Stimulated activated naive CD4-positive, alpha-beta T cell treated with Interleukin-2 at 50 U/mL for 16 hours (primary cell): Measurements from ENCODE around the gene SHH.

Experiments
- DNase-seq: peaks from one replicate; lab custom pipeline; 2025; lab: John Stamatoyannopoulos, UW

Gene SHH

DNA sequence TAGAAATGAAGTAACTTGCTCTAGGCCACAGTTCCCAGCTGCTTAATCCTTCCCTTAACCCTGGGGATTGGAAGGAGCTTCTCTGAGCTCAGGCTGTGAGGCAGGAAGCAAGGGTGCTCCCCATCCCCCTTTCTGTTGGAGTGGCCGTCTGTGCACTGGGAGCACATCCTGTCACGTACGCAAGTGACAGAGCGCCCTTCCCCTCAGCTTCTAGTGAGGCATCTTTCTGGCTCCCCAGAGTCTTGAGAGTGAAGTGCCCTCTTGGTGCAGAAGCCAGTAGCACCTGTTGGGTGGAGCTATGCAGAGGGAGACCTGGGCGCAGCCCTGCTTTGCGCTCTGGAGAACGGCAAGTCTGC is 47.8 kb downstream of the SHH start:
- DNase-seq = no peak

- peak; percentile 22 for DNase-seq
Observed at GRCh38 chr7:155763691-155764437, 48.4 kb downstream of the SHH start.

- no peak for DNase-seq
Observed at GRCh38 chr7:155763122-155763521, 49.1 kb downstream of the SHH start.

GRCh38 chr7:155762655-155763054 is 49.6 kb downstream of the SHH start:
- no peak for DNase-seq

GRCh38 chr7:155762036-155762435 is 50.2 kb downstream of the SHH start:
- no peak for DNase-seq

DNA sequence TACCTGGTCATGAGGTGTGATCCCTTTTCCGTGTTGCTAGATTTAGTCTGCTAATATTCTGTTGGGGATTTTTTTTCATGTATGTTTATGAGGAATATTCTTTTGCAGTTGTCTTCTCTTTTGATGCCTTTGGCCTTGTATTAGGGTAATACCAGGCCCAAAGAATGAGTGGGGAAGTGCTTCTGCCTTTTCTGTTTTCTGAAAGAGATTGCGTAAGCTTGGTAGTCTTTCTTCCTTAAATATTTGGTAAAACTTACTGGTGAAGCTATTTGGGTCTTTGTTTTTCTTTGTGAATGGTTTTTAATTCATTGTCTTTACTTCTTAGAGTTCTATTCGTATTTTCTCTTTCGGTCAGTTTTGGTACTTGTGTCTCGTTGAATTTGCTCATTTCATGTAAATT is 51.1 kb downstream of the SHH start:
- DNase-seq = no peak

- no peak for DNase-seq
Observed at GRCh38 chr7:155759740-155760430, 52.4 kb downstream of the SHH start.

DNA sequence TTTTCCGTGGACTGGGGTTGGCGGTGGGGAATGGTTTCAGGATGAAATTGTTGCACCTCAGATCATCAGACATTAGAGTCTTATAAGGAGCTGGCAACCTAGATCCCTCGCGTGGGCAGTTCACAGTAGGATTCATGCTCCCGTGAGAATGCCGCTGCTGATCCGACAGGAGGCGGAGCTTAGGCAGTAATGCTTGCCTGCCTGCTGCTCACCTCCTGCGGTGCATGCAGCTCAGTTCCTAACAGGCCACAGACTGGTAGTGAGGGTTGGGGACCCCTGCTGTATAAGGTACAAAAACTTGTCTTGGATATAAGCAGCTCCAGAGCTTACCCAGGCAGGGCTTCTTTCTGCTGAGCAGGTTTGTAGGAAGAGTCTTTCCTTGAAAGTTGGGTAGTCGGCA is 53.9 kb downstream of the SHH start:
- no peak for DNase-seq

- DNase-seq = no peak
Observed at GRCh38 chr7:155756322-155756721, 55.9 kb downstream of the SHH start.

DNA sequence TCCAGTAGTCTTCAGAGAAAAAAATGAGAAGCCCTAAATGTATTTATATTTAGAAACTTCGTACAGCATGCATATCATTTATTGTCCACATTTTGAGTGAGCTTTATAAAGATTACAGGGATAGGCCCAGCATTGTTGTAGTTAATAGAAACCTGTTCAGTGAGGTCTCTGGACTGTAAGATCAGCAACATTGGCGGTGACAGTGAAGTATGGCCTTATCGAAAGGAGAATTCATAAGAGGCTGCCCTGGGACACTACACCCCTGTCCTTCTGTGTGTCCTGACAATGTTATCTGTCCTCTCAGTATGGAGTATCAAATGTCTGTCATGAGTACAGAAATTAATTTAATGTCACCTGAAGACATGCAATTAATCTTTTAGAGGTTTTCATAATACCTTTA is 57.2 kb downstream of the SHH start:
- DNase-seq = no peak

DNA sequence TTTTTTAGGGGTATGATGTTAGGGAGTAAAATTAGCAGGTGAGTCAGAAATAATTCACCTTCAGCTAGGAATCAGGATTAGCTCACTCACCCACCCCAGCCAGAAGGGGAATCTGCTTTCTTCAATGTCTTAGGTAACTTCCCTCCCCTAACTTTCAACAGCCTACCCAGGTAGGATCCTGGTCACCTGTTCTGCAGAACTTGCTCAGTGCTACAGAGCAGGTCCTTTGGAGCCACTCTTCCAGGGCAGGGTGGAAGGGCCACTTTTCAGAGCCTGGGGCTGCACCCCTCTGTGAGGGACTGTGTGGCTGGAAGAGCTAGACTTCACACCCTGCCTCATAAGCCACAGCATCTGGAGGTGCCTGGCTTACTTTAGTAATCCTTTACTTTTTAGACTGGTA is 58.1 kb downstream of the SHH start:
- no peak for DNase-seq

- no peak for DNase-seq
Observed at GRCh38 chr7:155753446-155753965, 58.8 kb downstream of the SHH start.

GRCh38 chr7:155752756-155753445 is 59.4 kb downstream of the SHH start:
- no peak for DNase-seq

DNA sequence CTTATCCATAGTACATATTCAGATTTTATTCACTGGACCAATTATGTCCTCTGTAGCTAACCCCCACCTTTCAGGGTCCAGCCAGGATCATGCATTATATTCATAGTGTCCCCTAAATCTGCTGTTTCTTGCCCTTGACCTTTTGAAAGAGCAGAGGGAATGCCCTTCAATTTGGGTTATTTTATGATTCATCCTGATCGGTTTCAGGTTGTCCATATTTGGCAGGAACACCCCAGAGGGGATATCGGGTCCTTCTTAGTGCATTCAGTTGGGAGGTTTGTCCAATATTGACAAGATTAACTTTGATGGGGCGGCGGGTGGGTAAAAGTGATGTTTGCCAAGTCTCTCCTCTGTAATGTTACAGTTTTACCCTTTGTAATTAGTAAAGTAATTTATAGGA is 60.9 kb downstream of the SHH start:
- no peak for DNase-seq

DNA sequence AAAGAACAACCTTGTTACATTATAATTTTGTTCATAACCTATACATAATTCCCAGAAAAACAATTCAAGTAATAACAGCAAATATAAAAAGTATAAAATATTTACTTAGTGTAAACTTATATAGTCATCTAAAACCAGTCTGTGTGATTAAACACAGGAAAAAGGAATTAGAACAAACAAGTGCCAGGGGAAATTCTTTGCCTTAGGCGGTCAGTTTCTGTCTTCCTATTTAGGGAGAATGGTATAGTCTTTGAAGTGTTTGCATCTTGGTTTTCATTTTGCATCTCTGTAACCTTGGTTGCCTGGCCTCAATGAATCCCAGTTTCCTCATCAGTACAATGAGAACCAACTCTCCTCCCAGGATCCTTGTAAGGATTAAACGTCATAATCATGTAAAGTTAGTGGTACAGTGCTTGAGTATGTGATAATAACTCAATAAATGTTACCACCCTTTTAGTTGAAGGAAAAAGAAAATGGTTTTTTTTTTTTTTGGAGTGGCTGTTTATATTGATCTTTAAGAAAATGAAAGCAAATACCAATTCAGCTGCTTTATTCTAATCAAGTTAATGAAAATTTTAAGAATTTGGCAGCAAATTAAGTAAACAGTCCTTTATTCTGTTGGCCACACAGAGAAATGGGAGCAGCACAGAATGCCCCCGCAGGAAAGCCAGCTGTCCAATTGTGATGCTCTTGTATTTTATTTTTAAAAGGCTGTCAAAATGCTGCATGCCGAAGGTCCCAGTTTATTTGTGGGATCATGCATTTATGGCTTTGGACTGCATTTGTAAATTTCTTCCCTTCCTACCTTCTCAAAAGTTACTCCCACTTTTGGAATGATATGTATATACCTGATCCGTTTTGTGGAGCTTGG is 61.8 kb downstream of the SHH start:
- no peak for DNase-seq
